HepG2 (cell line): Measurements from ENCODE around the gene MYORG. TPM values are rescaled to one million over a fixed set of nuclear protein-coding genes. Genes with fewer than 3 reads are reported as not detected.
A peak's percentile ranks its signal among the peaks of the same experiment; 100 is the strongest.

ENCODE experiments used
- ATF1 ChIP-seq: IDR thresholded peaks from 2 replicates; pipeline ENCODE4 v1.6.1; 2016; ENCODE audit warnings: mild to moderate bottlenecking, control low read depth
- ATF7-NPFF ChIP-seq: sonication (generic); formaldehyde crosslinking; IDR thresholded peaks from 2 replicates; pipeline ENCODE4 v1.8.1; 2023; ENCODE audit warnings: mild to moderate bottlenecking, low read depth, missing genetic modification reagents, moderate library complexity
- DPF2 ChIP-seq: sonication (generic); formaldehyde crosslinking; IDR thresholded peaks from 2 replicates; pipeline ENCODE4 v1.4.0; 2020; ENCODE audit warnings: mild to moderate bottlenecking, low read depth, missing genetic modification reagents, borderline replicate concordance
- GMEB2 ChIP-seq: IDR thresholded peaks from 2 replicates; pipeline ENCODE4 v1.6.1; 2016; ENCODE audit warnings: missing biosample characterization, missing genetic modification reagents, low read depth
- HIVEP1 ChIP-seq: sonication (generic); formaldehyde crosslinking; IDR thresholded peaks from 2 replicates; pipeline ENCODE4 v1.4.0; 2020; ENCODE audit warnings: mild to moderate bottlenecking, missing genetic modification reagents
- HMGXB3 ChIP-seq: sonication (generic); formaldehyde crosslinking; IDR thresholded peaks from 2 replicates; pipeline ENCODE4 v1.4.0; 2020; ENCODE audit warnings: missing genetic modification reagents, borderline replicate concordance
- MXD1 ChIP-seq: sonication (generic); formaldehyde crosslinking; IDR thresholded peaks from 2 replicates; pipeline ENCODE4 v1.4.0; 2020; ENCODE audit warnings: mild to moderate bottlenecking, missing genetic modification reagents
- NFATC3 ChIP-seq: sonication (generic); formaldehyde crosslinking; IDR thresholded peaks from 2 replicates; pipeline ENCODE4 v1.5.1; 2020; ENCODE audit warnings: mild to moderate bottlenecking, missing genetic modification reagents
- RELA ChIP-seq: sonication (generic); formaldehyde crosslinking; IDR thresholded peaks from 2 replicates; pipeline ENCODE4 v1.4.0; 2020; ENCODE audit warnings: missing genetic modification reagents
- SCMH1 ChIP-seq: sonication (generic); formaldehyde crosslinking; IDR thresholded peaks from 2 replicates; pipeline ENCODE4 v1.9.0; 2021; ENCODE audit warnings: missing genetic modification reagents, mild to moderate bottlenecking, borderline replicate concordance
- SIX4 ChIP-seq: sonication (generic); formaldehyde crosslinking; IDR thresholded peaks from 2 replicates; pipeline ENCODE4 v1.4.0; 2020; ENCODE audit warnings: missing genetic modification reagents
- SP2 ChIP-seq: sonication (generic); formaldehyde crosslinking; IDR thresholded peaks from 2 replicates; pipeline ENCODE4 v1.5.1; 2020; ENCODE audit warnings: mild to moderate bottlenecking, missing genetic modification reagents
- THRA ChIP-seq: sonication (generic); formaldehyde crosslinking; IDR thresholded peaks from 2 replicates; pipeline ENCODE4 v1.4.0; 2020; ENCODE audit warnings: missing genetic modification reagents, borderline replicate concordance
- ZBTB7B ChIP-seq: sonication (generic); formaldehyde crosslinking; IDR thresholded peaks from 2 replicates; pipeline ENCODE4 v1.4.0; 2020; ENCODE audit warnings: missing genetic modification reagents
- ZEB1 ChIP-seq: IDR thresholded peaks from 2 replicates; pipeline ENCODE4 v1.6.1; 2012; ENCODE audit warnings: mild to moderate bottlenecking, low read depth, inconsistent platforms; ENCODE audit not compliant: insufficient replicate concordance
- ZNF292 ChIP-seq: sonication (generic); formaldehyde crosslinking; IDR thresholded peaks from 2 replicates; pipeline ENCODE4 v1.8.1; 2022; ENCODE audit warnings: mild to moderate bottlenecking, low read depth, missing genetic modification reagents, borderline replicate concordance
- ZNF644 ChIP-seq: IDR thresholded peaks from 2 replicates; pipeline ENCODE4 v1.6.1; 2016; ENCODE audit warnings: low read depth
- ZNF704 ChIP-seq: sonication (generic); formaldehyde crosslinking; IDR thresholded peaks from 2 replicates; pipeline ENCODE4 v1.8.1; 2023; ENCODE audit warnings: mild to moderate bottlenecking, inconsistent platforms, moderate library complexity, missing genetic modification reagents, borderline replicate concordance
- ZSCAN12 ChIP-seq: sonication (generic); formaldehyde crosslinking; IDR thresholded peaks from 2 replicates; pipeline ENCODE4 v1.9.0; 2021; ENCODE audit warnings: mild to moderate bottlenecking, missing genetic modification reagents
- ZSCAN31 ChIP-seq: sonication (generic); formaldehyde crosslinking; IDR thresholded peaks from 2 replicates; pipeline ENCODE4 v1.5.0; 2020; ENCODE audit warnings: low read depth, mild to moderate bottlenecking, missing genetic modification reagents
- polyA plus RNA-seq, 8 experiments: library from polyadenylated mRNA; depleted of rRNA in 3 of 8; stranded (reverse) in 7 of 8; unstranded in 1 of 8; fragments of >200 nt; fragmentation: Illumina TruSeq in 4 of 8; extraction: Trizol in 4 of 8; gene quantifications; 2 replicates each; pipeline versions ENCODE4 v1.2.1 to v1.2.3, GENCODE V29; 2011 to 2016; ENCODE audit warnings: low read depth in 4 of 8, missing spikeins in 1 of 8, mixed read lengths in 1 of 8; ENCODE audit not compliant: insufficient read depth in 1 of 8
- total RNA-seq, 5 experiments: library from RNA; depleted of rRNA; stranded (reverse); fragments of >200 nt; fragmentation: Illumina TruSeq; extraction: Trizol; gene quantifications; 2 replicates each; pipeline ENCODE4 v1.2.3, GENCODE V29; 2016; ENCODE audit warnings: low read depth in 1 of 5
- TF ChIP-seq, protein P1 (sequence below): IDR thresholded peaks from 2 replicates; pipeline ENCODE4 v1.6.1; 2016; ENCODE audit warnings: mild to moderate bottlenecking, missing biosample characterization, missing genetic modification reagents

Gene MYORG
- total and polyA plus RNA-seq, 2 of the 13 experiments (the other 11 are each of a cell fraction or from before 2014, with no cell fraction given): 11.1 to 22.4 TPM

GRCh38 chr9:34374905-34375552 is 1.7 kb downstream of the MYORG start (continued):
- TF ChIP-seq DPF2 (CRISPR knock-in tag) (peak; percentile 58), HIVEP1 (CRISPR knock-in tag) (peak; percentile 55; the same call in 1 of the 2 replicates), ZBTB7B (CRISPR knock-in tag) (peak; percentile 35; the same call in 1 of the 2 replicates), ZEB1 (no peak), SIX4 (CRISPR knock-in tag) (peak; percentile 68; the same call in 1 of the 2 replicates), THRA (CRISPR knock-in tag) (peak; percentile 74), MXD1 (CRISPR knock-in tag) (no peak), ATF1 (CRISPR knock-in tag) (no peak), ZNF644 (CRISPR knock-in tag) (peak; percentile 58), RELA (no peak), ZSCAN31 (CRISPR knock-in tag) (0 out of 2 replicates have a peak, but pooled peaks have one; percentile 61), GMEB2 (CRISPR knock-in tag) (no peak), HMGXB3 (CRISPR knock-in tag) (no peak), ATF7-NPFF (CRISPR knock-in tag) (no peak), ZNF292 (CRISPR knock-in tag) (peak; percentile 38; the same call in 1 of the 2 replicates), ZNF704 (no peak), SP2 (CRISPR knock-in tag) (no peak), NFATC3 (CRISPR knock-in tag) (no peak), ZSCAN12 (CRISPR knock-in tag) (no peak), SCMH1 (no peak)
- TF ChIP-seq, protein P1, sequence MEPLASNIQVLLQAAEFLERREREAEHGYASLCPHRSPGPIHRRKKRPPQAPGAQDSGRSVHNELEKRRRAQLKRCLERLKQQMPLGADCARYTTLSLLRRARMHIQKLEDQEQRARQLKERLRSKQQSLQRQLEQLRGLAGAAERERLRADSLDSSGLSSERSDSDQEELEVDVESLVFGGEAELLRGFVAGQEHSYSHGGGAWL (CRISPR knock-in tag): no peak
